NCI-H2227 (cell line): ENCODE data around the gene CFAP74.

Experiments used
- DNase-seq: peaks from one replicate; lab custom pipeline; 2025; ENCODE audit not compliant: unreplicated experiment; lab: John Stamatoyannopoulos, UW

Gene CFAP74

DNA sequence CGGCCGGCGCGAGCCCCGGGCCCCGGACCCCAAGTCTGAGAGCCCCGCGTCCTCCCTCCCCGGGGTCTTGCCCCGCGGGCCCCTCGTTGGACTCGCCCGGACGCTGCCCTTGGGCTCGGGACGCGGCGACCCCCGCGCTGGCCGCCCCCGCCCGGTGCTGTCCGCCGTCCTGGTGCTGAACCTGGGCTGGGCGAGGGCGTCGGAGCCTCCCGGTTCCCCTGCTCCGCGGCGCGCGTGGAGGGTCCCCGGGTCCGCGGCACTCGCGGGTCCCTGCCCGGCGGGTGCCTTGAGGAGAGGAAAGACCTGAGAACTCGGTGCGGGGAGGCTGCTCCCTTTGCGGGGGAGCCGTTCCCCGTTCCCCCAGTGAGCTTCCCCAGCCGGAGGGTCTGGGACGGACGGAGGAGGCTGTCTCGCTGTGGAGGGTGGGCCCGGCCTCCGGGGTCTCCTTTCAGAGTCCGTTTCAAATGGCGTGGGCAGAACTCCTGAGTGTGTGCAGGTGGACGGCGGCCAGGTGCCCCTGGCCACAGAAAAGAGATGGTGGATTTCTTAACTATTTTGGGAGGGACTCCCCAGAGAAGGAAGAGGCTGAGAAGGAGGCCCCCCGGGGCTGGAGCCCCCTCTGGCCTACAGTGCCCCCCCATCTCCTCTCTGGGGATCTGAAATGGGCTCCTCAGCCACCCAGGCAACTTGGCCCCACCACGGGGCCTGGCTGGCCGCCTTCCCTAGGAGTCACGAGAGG is 16.2 kb upstream of the CFAP74 start:
- DNase-seq: no peak

DNA sequence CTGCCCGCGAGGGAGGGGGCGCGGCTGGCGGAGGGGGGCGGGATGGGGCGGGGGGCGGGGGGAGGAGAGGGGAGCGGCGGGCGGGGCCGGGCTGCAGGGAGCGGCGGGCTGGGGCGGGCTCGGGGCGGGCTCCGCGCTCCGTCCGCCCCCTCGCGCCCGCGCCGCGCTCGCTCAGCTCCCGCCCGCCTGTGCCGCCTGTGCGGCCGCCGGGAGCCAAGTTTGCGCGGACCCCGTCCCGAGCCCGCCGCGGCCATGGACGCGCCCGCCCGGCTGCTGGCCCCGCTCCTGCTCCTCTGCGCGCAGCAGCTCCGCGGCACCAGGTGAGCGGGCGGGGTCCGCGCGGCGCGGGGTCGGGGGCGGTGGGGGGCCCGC is 15.6 kb upstream of the CFAP74 start, which contains the start of gene GABRD:
TSS of gene GABRD (plus strand) at position 174 of the 372 bp plus-strand sequence. CDS start at position 253, 79 bp downstream.
- DNase-seq: peak; percentile 67

GRCh38 chr1:2018217-2019171 is 14.9 kb upstream of the CFAP74 start:
- DNase-seq: no peak

- DNase-seq: no peak
Observed at GRCh38 chr1:2016123-2016522, 12.5 kb upstream of the CFAP74 start.

DNA sequence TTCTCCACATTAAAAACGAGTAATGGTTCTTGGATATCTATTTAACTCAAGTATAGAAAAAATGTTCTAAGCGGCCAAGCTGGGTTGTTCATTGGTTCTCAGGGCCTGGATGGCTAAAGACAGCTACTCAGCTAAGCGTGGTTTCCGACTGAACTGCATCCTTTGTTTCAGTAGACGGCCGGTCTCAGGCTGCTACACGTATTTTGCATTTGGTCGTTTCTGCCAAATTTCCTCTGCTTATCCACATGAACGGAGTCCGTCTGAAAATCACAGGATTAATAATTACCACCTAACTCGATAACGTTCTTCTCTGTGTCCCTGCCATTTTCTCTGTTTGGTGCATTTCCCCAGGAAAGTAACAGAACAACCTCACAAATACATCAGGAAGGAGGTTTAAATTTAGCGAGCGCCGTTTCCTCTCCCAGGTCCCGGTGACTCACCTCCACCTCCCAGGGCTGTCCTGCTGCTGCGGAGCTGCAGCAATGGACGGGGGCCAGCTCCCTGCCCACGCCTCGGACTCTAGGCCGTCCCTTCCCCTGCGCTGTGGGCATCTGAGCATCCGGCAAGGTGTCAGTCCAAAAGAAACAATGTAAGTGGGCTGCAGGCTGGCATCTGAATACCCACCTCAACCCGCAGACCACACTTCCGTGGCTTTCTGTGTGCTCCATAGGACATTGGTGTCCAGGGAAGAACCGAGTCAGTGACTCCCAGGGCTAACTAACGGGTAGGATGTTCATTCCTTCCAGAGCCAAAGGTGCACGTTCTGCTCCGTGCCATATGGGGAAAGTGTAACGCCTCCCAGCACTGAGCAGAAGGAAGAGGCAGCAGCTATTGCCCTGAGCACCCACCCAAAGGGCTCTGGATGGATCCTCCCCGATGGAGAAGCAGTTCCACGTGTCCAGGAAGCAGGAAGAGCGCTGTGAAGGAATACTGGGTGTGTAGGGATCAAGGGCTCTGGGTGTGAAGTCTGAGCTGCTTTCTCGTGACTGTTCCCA is 11.5 kb upstream of the CFAP74 start:
- DNase-seq: no peak

GRCh38 chr1:2014181-2014580 is 10.6 kb upstream of the CFAP74 start:
- DNase-seq: no peak

- DNase-seq: no peak
Observed at GRCh38 chr1:2009101-2010053, 5.8 kb upstream of the CFAP74 start.

GRCh38 chr1:2004856-2005255 is 1.3 kb upstream of the CFAP74 start:
- DNase-seq: no peak

- DNase-seq: no peak
Observed at GRCh38 chr1:2001773-2002411, 1.7 kb downstream of the CFAP74 start.

GRCh38 chr1:2000850-2001249 is 2.7 kb downstream of the CFAP74 start:
- DNase-seq: no peak

DNA sequence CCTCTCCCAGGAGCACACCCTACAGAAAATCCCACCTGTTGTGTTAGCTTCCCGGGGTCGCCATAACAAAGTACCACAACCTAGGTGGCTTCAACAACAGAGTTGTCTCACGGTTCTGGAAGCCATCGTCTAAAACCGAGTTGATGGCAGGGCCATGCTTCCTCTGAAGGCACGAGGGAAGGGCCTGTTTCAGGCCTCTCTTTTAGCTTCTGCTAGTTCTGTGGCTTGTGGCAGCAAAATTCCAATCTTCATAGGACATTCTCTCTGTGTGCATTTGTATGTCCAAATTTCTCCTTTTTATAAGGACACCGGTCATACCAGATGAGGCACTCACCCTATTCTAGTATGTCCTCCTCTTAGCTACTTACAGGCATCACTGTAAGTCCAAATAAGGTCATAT is 3.2 kb downstream of the CFAP74 start:
- DNase-seq: no peak

DNA sequence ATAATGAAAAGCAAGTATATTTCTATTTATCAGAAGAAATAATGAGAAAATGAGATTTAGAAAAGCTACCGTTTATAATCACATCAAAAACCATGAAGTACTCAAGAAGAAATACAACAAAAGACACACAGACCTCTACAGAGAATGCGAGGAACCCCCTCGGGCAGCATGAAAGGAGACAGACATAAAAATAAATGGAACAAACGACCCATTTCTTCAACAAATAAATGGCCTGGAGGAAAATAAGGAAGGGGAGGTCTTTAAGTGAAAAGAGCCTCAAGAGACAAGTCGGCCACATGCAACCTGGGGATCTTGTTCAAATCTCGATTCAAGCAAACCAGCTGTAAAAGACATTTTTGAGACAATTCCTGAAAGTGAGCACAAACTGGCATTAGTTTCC is 6.0 kb downstream of the CFAP74 start:
- DNase-seq: no peak

GRCh38 chr1:1996207-1996651 is 7.4 kb downstream of the CFAP74 start:
- no peak for DNase-seq

- DNase-seq: no peak
Observed at GRCh38 chr1:1994536-1994935, 9.1 kb downstream of the CFAP74 start.

- no peak for DNase-seq
Observed at GRCh38 chr1:1990222-1990621, 13.4 kb downstream of the CFAP74 start.

GRCh38 chr1:1989789-1990188 is 13.8 kb downstream of the CFAP74 start:
- DNase-seq: no peak

GRCh38 chr1:1989102-1989542 is 14.5 kb downstream of the CFAP74 start:
- no peak for DNase-seq

DNA sequence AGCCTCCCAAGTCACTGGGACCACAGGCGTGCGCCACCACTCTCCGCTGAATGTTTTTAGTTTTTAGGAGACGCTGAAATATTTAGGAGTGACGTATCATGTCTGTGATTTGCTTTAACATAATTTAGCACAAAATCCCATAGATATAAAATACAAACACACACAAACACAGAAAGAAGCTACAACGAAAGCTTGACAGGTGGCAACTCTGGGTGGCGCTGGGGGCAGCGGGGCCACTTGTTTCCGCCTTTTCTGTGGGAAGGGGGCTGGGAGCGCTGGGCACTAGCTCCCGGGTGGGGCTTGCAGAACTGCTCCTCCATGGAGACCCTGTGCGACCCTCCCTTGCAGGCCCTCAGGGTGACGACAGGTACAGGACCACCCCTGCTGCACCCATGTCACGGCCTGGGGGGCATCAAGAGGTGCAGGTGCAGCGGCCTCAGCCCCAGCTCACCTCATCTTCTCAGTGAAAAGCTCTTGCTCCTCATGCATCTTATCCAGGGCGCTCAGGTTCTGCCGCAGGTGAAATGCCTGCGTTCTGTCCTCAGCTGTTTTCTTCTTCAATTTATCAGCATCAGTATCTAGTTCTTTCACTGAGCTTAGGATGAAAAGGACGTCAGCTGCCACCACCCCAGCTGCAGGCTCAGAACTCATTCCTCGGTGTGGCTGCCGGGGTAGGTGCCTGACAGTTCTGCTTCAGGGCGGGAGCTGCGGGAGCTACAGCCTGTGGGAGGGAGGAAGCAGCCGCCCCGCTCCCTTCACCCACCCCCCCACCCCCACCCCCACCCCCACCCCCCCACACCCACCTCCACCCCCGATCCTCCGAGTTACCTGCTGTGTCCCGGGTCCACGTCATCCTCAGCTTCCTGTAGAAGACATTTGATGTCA is 15.3 kb downstream of the CFAP74 start:
- no peak for DNase-seq
